Hematopoietic multipotent progenitor cell (in vitro differentiated cells): ENCODE results near the gene FGF2. TPM values are rescaled to one million over a fixed set of nuclear protein-coding genes. Genes with fewer than 3 reads are reported as not detected.
"Not testable (repeated sequence)": the region's sequence is repeated elsewhere in the genome, so short reads cannot be mapped to it uniquely, and the experiment has no call there.

Source experiments
- DNase-seq, 3 donors: peaks; one replicate each; pipeline ENCODE4 v3.0.0-alpha.2; 2011 to 2015; ENCODE audit warnings: low read depth in 2 of 3, low spot score in 2 of 3
- total RNA-seq: library from RNA; depleted of rRNA; stranded (reverse); fragments of >200 nt; gene quantifications from one replicate; pipeline ENCODE4 v1.2.3, GENCODE V29; 2012

The FGF2 gene
- total RNA-seq = under 0.01 TPM

DNA sequence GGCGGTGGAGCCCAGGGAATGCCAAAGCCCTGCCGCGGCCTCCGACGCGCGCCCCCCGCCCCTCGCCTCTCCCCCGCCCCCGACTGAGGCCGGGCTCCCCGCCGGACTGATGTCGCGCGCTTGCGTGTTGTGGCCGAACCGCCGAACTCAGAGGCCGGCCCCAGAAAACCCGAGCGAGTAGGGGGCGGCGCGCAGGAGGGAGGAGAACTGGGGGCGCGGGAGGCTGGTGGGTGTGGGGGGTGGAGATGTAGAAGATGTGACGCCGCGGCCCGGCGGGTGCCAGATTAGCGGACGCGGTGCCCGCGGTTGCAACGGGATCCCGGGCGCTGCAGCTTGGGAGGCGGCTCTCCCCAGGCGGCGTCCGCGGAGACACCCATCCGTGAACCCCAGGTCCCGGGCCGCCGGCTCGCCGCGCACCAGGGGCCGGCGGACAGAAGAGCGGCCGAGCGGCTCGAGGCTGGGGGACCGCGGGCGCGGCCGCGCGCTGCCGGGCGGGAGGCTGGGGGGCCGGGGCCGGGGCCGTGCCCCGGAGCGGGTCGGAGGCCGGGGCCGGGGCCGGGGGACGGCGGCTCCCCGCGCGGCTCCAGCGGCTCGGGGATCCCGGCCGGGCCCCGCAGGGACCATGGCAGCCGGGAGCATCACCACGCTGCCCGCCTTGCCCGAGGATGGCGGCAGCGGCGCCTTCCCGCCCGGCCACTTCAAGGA lies at the start of gene FGF2:
Gene FGF2 (plus strand): TSS at position 279 of the 705 bp plus-strand sequence. CDS start 344 bp downstream, at position 623.
- peak in 2 of 3 donors; percentile 17 to 27 for DNase-seq

DNA sequence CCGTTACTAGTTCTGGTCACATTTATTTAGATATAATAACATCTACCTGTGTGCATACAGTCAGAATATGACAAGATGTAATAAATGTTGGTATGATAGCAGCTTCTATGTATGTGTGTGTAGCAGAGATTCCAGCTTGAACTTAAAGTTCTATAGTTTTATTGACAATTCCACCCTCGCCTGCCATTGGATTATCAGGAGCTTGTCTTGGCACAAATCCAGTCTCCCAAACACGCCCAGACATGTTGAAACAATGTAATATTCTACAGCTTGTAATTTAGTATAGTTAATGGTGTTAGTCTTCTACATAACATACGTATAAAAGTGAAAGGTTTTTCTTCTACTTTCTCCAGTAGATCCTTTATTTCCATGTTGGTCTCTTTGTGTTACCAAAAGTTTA lies 49.7 kb upstream of the FGF2 start:
- no peak for DNase-seq

DNA sequence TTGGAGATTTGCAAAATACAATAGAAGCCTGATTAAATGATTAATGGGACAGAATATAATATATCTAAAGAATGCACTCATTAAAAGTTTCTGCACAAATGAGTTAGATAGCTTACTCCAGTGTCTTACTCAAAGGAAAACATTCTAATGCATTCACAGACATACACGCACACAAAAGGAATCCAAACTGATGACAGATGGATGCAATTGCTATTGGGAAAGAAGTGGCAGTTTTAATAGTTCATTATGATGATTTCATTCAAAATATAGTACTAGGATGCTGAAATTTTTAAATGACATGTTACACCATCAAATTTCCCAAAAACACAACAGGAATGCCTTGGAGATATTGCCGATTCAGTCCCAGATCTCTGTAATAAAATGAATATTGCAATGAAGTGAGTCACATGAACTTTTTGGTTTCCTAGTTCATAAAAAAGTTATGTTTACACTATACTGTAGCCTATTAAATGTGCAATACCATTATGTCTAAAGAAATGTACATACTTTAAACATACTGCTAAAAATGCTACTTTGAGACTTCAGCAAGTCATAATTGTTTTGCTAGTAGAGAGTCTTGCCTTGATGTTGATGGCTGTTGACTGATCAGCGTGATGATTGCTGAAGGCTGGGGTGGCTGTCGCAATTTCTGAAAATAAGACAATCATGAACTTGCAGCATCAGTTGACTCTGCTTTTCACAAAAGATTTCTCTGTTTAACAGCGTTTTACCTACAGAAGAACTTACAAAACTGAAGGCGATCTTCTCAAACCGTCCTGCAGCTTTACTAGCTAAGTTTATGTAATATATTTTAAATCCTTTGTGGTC lies 48.6 kb upstream of the FGF2 start:
- DNase-seq = no peak

DNA sequence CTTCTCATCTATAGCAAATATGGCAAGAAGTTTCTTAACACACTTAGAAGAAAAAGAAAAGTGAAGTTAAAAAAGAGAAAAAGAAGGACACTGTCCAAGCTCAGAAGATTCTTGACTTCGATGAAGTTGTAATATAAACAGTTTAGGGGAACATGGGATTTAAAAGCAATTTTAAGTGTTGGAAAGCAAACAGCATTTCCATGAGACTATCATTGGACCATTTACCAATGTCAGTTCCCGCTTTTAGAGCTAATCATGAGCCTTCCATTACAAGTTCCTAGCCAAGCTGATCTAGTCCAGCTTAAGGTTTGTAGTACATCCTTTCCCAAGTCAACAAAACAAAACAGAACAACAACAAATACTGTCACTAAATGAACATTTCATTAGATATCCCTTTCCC lies 45.1 kb upstream of the FGF2 start:
- DNase-seq = no peak

DNA sequence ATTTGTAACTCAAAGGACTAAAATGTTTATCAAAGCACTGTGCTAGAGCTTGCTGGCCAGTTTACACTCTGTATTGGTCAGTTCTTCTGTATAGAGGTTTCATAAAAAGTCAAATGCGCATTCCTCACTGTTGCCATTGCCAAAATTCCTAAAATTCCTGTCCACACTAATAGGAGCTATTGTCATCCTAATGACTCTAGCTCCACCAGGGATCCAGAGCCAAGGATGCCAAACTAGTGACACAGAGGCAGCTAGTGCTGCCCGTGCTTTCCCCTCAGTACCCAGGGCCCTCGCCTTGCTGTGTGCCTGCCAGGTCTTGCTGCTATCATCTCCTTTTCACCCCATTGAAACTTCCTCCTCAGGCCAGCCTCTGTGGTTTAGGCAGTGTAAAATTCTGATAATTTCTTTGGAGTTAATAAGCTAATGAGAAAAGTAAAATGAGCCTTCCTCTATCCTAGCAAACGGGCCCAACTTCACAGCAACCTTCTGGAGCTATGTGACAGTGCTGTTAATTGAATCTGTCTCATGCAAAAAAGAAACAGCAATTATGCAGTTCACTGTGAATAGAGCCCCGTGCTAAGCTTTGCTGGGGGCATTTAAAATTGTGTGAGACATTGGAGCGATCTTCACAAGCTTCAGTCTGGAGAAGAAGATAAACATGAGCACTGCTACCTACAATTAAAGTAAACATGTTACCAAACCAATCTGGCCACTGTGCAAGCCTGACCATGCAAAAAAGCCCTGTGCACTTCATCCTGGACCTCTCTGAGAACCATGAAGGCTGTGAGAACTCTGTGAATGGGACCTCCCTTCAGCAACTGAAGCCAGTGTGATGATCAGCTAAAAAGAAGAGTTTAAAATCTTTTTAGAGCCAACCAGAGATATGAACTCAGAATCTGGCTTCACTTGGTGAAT lies 43.1 kb upstream of the FGF2 start:
- peak in 2 of 3 donors; percentile 10 to 28 for DNase-seq

DNA sequence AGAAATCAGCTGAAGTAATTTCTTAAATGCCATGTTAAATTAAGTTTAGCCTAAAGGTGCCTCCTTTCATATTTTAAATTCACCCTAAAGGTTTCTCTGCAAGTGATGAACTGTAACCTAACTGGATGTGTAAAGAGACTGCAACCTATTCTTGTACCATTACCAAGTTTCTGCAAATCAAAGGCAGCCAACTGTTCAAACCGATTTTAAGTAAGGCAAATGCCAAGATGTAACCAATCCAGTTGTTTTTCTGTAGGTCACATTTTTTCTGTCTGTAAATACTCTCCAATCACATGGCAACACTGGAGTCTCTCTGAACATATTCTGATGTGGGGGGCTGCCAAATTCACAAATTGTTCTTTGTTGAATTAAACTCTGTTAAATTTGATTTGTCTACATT lies 42.4 kb upstream of the FGF2 start:
- no peak for DNase-seq

DNA sequence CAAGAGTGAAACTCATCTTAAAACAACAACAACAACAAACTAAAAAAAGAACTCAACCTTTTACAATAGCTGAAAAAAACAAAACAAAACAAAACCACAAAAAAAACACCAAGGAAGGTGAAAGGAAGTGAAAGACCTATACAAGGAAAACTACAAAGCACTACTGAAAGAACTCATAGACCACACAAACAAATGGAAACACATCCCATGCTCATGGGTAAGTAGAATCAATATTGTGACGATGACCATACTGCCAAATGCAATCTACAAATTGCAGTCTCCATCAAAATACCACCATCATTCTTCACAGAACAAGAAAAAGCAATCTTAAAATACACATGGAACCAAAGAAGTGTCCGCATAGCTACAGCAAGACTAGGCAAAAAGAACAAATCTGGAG lies 41.5 kb upstream of the FGF2 start:
- no peak for DNase-seq

DNA sequence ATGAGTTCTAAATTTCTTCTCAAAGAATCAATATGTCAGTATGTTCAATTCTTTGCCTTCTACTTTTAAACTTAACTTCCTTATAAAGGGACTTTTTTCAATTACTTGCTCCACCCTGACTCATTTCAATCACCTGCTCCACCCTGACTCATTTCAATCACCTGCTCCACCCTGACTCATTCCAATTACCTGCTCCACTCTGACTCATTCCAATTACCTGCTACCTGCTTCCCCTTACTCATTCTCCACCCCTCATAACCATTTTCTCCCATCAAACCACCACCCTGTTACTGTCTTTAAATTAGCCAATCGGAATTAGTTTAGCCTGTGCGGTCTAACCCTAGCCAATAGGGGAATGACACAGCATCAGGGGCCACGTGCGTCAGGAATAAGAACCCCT lies 40.3 kb upstream of the FGF2 start:
- DNase-seq = not testable (repeated sequence)

DNA sequence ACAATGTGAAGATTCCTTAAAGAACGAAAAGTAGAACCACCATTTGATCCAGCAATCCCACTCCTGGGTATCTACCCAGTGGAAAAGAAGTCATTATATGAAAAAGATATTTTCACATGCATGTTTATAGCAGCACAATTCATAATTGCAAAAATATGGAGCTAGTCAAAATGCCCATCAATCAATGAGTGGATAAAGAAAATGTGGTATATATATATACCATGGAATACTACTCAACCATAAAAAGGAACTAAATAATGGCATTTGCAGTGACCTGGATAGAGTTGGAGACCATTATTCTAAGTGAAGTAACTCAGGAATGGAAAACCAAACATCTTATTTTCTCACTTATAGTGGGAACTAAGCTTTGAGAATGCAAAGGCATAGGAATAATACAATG lies 39.7 kb upstream of the FGF2 start:
- DNase-seq = not testable (repeated sequence)

DNA sequence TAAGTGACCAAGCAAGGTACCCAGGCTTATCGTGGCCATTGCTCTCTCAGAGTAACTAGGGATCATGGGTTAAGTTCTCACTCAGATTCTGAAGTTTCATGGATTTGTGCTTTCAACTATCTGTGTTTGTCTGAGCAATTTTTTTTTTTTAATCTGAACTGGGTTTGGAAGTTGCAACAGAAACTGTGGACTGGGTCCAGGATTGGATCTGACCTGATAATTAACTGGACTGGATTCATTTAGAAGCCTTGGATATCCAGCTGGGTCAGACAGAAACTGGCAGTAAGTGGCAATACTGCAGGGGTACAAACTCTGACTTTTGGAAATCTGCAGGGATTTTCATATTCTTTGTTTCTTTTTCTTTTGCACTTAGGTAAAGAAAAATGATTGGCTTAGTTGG lies 38.7 kb upstream of the FGF2 start:
- no peak for DNase-seq

DNA sequence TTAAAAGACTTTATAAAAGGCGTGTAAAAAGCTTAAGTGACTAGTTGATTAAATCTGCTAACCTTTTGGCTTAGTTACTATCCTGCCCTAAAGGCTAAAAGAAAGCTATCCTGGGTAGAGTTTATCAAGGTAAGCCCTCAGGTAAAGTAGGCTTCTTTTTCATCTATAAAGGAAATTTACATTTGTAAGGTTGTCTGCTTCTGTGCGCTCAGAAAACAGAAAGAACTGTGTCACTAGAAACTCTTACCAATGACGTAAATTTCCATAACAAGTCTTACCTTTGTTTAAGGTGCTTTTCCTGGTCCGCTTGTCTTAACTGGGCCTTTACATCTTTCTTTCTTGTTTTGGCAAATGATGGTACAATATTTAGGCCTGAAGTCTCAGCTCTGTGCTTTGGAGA lies 37.7 kb upstream of the FGF2 start:
- DNase-seq = no peak

DNA sequence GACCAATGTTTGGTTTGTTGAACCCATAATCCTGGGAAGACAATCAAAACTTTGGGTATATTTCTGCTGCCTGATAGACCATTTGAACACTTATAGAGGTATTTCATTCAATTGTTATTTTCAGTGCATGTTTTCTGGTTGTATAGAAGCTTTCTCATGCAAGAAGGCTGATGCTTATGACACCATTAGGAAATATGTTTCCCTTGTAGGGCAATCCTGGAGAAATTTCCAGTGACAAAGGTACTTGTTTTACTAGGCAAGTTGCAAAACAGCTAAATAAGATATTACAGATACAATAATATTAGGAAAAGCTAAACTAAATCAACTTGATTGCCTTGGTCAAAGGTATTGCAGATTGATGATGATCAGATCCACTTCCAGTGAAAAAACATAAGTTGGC lies 32.8 kb upstream of the FGF2 start:
- DNase-seq = no peak

DNA sequence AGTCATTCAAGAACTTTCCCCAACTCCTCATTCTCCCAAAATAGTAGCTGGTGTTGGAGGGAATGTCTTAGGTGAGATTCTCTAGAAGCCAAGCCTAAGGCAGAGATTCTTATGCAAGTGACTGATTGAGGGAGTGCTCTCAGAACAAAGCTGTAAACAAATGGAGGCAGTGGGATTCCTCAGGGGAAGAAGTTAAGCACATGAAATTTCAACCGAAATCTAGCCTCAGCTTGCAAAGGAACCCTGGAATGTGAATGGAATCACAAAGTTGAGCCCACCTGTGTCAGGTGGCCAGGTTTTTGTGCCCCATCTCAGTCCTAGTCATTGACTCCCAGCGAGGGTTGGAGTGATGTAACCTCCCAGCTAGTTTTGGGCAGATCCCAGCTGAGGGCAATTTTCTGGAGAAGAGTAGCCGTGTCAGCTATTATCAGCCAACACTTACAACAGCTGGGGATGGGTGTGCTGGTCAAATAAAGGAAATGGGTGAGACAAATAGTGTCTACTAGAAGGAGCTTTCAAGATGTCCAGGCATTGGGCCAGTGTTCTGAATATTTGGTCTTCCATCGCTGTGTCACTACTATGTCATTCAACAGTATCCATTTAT lies 29.7 kb upstream of the FGF2 start:
- DNase-seq = no peak

DNA sequence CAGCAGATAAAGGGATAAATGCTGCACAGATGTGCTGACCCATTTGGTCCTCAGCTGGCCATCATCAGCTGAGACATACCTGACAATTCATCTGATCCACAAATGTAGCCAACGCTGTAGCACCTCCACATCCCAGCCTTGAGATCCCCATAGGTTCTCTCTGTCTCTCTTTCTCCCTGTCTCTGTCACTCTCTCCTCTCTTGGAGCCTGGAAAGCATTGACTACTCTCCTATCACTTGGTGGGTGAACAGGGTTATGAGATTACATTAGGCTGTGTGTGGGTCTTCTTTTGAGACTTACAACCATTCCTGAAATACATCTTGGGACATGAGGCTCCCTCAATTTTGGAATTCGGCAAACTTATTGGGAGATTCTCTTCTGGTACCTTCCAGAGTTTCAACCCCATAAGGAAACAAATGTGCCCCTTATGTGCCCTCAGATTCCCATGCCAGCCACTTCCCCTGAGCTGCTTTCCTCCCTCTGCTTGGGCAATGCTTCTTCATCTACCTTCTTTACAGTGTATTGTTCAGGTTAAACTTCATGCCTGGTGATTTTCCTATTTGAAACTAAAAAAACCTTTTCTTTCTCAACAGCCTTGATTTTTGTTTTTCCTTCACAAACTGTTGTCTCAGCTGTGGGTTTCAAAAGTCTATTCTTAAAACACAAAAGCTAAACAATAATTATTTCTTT lies 29.1 kb upstream of the FGF2 start:
- DNase-seq = no peak

DNA sequence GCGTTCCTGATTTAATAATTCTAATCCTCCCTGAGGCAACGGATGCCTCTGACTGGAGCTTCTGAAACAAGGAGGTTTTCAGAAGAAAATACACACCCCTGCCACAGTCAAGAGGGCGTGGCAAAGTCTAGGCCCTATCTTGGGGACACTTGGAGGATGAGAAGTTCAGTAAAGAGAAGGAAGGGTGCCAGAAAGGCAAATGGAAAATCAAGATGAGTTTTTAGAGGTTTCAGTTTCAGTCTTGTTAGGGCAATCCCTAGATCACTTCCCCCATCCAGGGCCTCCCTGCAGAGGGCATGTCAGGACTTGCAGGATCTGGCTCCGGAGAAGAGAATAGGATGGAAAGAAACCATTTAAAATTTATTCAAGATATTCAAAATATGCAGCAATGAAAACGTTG lies 28.5 kb upstream of the FGF2 start:
- no peak for DNase-seq

DNA sequence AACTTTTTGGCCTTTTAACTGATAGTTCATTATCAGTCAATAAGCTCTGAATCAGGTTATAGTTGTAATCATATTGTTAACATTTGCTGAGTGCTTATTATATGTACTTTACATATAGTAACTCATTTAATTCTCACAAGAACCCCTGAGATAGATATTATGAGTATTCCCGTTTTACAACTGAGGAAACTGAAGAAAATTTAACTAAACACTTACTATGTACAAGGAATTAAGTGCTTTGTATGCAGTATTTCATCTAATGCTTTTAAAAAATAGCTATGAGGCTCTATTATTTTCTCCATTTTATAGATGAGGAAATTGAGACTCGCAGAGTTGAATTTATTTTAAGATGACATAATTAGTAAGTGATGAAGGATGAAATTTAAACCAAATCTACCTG lies 27.7 kb upstream of the FGF2 start:
- no peak for DNase-seq

DNA sequence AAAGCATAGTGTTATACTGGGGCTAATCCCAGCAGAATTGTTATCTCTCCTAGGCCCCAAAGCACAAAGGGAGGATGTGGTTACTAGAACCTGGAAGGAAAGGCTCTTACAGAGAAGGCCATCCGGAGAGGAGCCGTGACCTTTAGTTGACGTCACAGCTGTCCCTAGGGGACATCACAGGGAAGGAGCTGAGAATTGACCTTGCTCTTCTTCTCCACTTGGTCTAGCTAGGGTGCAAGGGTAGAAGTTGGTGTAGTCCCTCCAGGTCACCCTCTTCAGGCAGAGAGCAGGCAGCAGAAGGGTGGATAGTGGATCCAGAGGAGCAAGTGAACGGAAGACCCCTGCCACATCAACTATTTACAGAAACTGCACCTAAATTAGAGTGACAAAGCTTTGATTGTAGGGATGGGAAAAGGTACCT lies 22.8 kb upstream of the FGF2 start:
- DNase-seq = no peak

DNA sequence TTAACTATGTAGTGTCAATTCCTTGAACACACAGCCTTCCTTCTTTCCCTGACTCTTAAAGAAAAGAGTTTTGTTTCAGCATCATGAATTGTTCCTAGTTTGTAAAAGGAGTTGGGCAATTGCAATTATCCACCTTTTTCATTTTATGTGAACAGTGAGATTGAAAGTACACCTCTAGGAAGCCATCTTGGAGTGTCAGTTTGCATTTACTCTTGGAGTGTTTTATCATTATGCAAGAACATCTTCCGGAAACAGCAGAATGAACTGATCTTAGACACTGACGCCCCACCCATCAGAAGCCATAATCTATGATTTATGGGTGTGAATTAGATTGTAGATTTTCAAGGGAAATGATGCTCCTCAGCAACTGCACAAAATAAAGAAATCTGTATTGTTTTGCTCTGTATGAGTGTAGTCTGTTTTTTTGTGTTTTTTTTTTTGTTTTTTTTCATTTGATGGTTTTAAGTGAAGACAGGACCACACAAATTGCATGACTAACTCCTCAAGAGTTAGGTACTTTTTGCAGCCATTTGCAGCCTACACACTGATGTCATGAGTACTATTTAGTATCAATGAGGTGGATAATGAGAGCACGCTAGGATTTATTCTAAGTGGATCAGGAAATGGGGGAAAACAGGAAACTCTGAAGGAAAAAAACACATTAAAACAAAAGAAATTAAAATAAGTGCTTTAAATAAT lies 19.5 kb upstream of the FGF2 start:
- no peak for DNase-seq

DNA sequence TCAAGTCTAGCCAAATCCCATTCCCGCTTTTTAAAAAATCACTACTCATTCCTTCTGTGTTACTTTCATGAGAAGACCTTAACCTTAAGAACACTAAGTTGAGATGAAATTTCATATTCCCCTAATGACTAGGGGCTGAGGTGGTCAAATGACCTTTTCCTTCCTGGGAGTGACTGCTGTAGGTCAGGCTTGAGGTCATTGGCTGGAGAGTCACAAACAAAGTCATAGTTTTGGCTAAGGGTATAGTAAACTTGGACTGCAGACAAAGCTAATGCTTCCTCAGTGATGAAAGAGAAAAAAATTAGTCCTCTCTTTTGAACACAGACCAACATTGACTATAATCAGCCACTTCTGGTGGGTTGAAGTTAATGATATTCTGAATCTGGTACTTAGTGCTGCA lies 16.0 kb upstream of the FGF2 start:
- no peak for DNase-seq

DNA sequence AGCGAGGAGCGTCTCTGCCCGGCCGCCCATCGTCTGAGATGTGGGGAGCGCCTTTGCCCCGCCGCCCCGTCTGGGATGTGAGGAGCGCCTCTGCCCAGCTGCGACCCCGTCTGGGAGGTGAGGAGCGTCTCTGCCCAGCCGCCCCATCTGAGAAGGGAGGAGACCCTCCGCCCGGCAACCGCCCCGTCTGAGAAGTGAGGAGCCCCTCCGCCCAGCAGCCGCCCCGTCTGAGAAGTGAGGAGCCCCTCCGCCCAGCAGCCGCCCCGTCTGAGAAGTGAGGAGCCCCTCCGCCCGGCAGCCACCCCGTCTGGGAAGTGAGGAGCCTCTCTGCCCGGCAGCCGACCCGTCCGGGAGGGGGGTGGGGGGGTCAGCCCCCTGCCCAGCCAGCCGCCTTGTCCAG lies 14.8 kb upstream of the FGF2 start:
- DNase-seq = not testable (repeated sequence)
